HL-60 (cell line): ENCODE measurements around the gene KBTBD12.

Experiments
- CTCF ChIP-seq: IDR thresholded peaks from one replicate; pipeline ENCODE4 v1.5.1; 2011; ENCODE audit warnings: low read length, control low read depth, inconsistent platforms; ENCODE audit not compliant: insufficient read depth
- GABPA ChIP-seq: IDR thresholded peaks from 2 replicates; pipeline ENCODE4 v1.6.1; 2012; ENCODE audit warnings: low read depth
- POLR2AphosphoS5 ChIP-seq: IDR thresholded peaks from 2 replicates; pipeline ENCODE4 v1.6.1; 2012; ENCODE audit warnings: low read depth
- REST ChIP-seq: IDR thresholded peaks from 2 replicates; pipeline ENCODE4 v1.6.1; 2012; ENCODE audit warnings: low read depth; ENCODE audit not compliant: insufficient replicate concordance
- SPI1 ChIP-seq: IDR thresholded peaks from 2 replicates; pipeline ENCODE4 v1.6.1; 2012; ENCODE audit warnings: low read depth, mild to moderate bottlenecking, borderline replicate concordance

- TF ChIP-seq REST (no peak), GABPA (no peak), CTCF (no peak), POLR2AphosphoS5 (no peak), SPI1 (no peak)
Observed at GRCh38 chr3:127990461-127990860, 75.4 kb downstream of the KBTBD12 start.
